HG03159 (cell line): Measurements from ENCODE around the gene MALT1.
A peak's percentile ranks its signal among the peaks of the same experiment; 100 is the strongest.

Experiments
- ATAC-seq: cut with Tn5 transposase; IDR thresholded peaks from one replicate; pipeline ENCODE4 v1.9.1; 2021; ENCODE audit warnings: mild to moderate bottlenecking, moderate library complexity; ENCODE audit not compliant: unreplicated experiment

MALT1 gene

DNA sequence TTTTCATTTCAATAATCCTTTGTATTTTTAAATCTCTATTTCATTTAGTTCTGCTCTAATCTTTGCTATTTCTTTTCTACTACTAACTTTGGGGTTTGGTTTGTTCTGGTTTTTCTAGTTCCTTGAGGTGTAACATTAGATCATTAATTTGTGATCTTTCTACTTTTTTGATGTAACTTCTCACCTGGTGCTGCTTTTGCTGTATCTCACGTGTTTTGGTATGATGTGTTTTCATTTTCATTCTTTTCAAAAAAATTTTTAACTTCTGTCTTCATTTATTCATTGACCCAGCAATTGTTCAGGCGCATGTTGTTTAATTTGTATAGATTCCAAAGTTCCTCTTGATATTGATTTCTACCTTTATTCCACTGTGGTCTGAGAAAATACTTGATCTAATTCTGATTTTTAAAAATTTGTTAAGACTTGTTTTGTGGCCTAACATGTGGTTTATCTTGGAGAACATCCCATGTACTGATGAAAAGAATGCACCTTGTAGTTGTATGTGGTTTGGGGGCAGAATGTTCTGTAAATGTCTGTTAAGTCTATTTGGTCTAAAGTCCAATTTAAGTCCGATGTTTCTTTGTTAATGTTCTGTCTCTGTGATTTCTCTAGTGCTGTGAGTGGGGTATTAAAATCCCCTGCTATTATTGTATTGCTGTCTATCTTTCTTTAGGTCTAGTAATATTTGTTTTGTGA, 17.3 kb upstream of the MALT1 start:
- ATAC-seq = no peak

GRCh38 chr18:58654896-58655614, 16.2 kb upstream of the MALT1 start:
- no peak for ATAC-seq

DNA sequence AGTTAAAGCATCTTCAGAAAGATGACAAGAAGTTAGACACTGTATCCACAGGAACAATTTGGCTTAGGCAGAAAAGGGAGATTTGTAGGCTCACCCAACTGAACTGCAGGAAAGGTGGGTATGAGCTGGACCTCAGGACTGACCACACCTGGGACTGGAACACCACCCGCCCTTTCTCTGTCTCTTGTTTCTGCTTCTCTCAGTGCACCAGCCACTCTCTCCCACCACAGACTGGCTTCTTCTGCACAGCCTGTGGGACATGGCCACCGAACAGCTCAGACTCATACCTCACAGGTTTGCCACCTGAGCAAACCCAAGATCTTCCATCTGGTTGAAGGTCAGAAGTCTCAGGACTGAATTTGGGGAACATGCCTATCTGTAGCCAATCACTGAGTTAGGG, 14.2 kb upstream of the MALT1 start:
- no peak for ATAC-seq

DNA sequence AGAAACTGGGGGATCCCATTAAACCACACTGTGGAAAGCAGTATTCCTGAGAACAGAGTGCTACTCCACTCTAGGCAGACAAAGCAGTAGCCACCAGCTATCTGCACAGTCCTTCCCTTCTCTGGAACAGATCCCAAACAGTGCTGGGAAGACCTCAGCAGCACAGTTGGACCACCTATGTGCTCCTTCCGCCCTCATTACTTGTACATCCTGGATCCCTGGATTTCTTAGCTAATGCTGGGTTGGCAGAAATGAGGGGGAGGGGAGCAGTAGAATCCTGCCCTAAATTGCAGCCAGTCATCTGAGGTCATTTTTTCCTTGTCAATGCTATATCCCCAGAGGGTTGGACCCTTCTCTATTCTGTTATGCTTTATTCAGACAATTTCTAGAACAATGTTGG, 13.8 kb upstream of the MALT1 start:
- no peak for ATAC-seq

- ATAC-seq = no peak
These were observed 11.6 kb upstream of the MALT1 start for GRCh38 chr18:58659691-58660090.

DNA sequence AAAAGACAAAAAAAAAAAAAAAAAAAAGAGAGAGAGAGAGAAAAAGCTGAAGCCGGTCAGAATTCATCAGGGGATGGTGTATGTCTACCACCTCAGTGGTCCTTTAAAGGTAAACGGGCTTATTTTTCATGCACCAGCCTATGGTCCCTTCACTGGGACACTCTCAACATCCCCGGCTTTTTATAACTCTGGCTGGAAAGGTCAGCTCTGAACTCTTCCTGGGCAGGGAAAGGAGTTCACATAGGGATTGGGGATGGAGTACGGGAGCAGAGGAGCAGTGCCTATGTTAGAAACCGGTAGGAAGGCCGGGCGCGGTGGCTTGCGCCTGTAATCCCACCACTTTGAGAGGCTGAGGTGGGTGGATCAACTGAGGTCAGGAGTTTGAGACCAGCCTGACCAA, 10.3 kb upstream of the MALT1 start:
- ATAC-seq = no peak

DNA sequence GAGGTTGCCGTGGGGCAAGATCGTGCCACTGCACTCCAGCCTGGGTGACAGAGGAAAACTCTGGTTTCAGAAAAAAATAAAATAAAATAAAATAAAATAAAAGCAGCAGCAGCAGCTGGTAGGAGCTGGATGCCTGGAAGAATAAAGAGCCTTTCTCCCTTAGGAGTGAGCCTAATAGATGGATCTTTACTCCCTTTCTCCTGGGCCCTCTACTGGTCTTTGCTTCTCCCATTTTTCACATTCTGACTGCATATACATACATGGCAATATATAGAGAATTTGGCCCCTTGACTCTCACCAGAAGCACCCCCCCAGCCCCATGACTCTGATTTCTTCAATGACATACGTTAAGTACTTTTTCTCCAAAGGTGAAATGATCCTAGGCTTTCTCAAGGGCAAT, 9.8 kb upstream of the MALT1 start:
- ATAC-seq = no peak

DNA sequence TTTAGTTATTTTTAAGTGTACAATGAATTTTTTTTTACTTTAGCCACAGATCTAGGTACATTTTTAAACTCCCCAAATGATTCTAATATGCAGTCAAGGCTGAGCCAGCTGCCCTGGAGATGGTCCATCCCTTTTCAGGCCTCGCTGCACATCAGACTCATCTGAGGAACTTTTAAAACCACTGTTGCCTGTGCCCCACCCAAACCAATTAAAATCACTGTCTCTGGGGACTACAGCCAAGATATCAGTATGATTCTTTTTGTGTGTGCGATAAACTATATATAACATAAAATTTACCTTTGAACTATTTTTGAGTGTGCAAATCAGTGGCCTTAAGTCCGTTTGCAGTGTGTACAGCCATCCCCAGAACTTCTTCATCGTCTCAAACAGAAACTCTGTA, 9.1 kb upstream of the MALT1 start:
- no peak for ATAC-seq

DNA sequence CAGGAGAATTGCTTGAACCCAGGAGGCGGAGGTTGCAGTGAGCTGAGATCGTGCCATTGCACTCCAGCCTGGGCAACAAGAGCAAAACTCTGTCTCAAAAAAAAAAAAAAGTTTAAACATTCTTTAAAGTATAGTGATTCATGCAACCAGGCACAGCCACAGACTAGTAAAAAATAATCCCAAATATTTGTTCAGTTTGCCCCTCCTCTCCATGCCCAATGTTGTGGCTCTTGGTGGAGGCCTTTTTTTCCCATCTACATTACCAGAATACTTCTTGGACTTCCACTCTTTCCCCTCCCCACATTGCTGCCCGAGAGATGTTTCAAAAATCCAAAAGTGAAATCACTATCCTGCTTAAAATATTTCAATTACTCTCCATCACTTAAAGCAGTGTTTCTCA, 5.1 kb upstream of the MALT1 start:
- ATAC-seq = no peak

- ATAC-seq = no peak
These were observed 3.1 kb upstream of the MALT1 start for GRCh38 chr18:58668211-58668610.

GRCh38 chr18:58668897-58669296, 2.4 kb upstream of the MALT1 start:
- no peak for ATAC-seq

DNA sequence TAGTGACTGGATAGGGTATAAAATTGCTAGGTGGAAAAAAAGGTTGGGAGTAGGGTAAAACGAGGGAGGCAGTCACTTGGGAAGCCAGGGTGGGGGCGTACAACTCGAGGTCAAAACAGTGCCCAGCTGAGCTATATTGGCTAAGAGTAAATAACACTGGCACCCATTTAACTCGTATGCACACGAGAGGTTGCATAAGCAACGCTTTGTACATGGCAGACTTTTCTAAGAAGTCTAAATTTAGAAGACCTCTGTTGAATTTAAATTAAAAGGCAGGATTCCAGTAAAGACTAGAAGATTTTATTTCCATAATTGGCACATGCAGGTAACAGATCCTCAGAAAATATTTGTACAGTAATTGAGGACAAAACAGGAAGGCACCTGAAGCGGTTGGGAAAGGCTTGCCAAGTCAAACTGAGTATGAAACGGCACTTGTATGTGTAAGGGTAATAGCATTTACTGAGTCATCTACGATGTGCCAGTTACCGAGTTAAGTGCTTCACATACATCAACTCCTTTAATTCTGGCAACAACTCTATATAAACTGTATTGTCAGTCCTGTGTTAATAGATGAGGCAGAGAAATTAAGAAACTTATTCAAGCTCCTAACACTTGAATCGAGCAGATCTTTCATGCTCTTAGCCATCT, 1.4 kb upstream of the MALT1 start:
- no peak for ATAC-seq

GRCh38 chr18:58670404-58671110, 708 bp upstream of the MALT1 start:
- no peak for ATAC-seq

- ATAC-seq = peak; percentile 25
These were observed 633 bp downstream of the MALT1 start for GRCh38 chr18:58671632-58672564.

GRCh38 chr18:58674159-58674558, 2.9 kb downstream of the MALT1 start:
- ATAC-seq = no peak

- no peak for ATAC-seq
These were observed 3.7 kb downstream of the MALT1 start for GRCh38 chr18:58674863-58675472.

DNA sequence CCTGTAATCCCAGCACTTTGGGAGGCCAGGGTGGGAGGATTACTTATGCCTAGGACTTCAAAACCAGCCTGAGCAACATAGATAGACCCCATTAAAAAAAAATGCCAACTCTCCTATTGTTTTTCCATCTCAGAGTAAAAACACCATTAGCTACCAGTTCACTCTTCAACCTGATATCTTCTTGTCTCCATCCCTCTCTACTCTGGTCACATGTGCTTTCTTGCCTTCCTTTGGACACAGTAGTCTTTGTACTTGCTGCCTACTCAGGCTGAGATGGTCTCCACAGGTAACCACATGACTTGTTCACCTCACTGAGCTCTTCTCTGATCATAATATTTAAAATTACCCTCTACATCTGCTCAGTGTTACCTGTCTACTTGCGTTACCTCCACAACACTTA, 5.0 kb downstream of the MALT1 start:
- ATAC-seq = no peak

DNA sequence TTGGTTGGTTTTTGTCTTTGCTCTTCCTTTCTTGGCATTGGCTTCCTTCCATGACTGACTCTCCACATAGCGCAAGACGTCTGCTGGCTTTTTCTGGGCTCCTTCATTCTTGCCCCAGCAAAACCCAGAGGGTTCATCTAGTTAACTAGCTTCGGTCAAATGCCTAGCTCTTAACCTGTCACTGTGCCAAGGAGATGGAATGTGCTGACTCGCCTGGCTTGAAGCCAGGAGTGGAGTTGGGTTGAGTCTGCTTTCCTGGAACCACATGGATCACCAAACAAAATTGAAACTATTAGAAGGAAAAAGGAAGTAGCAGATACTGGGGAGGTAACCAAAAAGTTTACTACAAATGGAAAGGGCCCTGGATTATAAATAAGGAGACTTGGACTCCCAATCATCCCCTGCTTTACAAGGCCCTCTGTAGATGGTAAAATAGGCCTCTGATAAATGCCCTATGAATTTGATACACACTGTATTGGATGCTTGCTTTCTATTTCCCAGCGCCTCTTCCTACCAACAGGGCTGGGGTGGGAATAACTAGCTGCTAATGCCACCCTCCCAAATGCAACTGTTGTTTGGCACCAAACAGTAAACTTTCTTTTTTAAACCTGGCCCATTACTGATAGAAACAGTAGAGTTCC, 11.3 kb downstream of the MALT1 start:
- ATAC-seq = no peak

DNA sequence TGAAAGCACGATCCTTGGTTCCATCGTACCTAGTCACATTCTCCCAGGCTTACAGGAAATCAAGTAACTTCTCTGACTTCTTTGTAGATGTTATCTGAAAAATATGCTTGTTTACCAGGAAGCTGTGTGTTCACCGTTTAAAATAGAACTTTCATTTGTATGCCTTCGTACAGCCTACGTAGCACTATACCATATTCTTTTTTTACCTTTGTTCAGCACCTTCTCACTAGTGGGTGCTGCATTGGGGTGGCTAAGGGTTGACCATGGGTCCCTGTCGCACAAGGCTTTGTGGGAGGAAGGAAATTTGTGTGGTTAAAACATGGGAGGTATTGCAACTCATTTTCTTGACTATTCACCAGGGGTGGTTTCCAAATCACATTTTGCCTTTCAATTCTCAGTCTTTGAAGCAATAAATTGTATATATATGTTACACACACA, 16.6 kb downstream of the MALT1 start:
- ATAC-seq = peak; percentile 74

GRCh38 chr18:58690259-58690658, 19.0 kb downstream of the MALT1 start:
- ATAC-seq = no peak
